GM19351 (cell line): ENCODE measurements around the gene HOXB3.

ENCODE experiments used
- ATAC-seq: cut with Tn5 transposase; IDR thresholded peaks from one replicate; pipeline ENCODE4 v1.9.1; 2021; ENCODE audit warnings: mild to moderate bottlenecking, moderate library complexity; ENCODE audit not compliant: unreplicated experiment

Gene HOXB3

DNA sequence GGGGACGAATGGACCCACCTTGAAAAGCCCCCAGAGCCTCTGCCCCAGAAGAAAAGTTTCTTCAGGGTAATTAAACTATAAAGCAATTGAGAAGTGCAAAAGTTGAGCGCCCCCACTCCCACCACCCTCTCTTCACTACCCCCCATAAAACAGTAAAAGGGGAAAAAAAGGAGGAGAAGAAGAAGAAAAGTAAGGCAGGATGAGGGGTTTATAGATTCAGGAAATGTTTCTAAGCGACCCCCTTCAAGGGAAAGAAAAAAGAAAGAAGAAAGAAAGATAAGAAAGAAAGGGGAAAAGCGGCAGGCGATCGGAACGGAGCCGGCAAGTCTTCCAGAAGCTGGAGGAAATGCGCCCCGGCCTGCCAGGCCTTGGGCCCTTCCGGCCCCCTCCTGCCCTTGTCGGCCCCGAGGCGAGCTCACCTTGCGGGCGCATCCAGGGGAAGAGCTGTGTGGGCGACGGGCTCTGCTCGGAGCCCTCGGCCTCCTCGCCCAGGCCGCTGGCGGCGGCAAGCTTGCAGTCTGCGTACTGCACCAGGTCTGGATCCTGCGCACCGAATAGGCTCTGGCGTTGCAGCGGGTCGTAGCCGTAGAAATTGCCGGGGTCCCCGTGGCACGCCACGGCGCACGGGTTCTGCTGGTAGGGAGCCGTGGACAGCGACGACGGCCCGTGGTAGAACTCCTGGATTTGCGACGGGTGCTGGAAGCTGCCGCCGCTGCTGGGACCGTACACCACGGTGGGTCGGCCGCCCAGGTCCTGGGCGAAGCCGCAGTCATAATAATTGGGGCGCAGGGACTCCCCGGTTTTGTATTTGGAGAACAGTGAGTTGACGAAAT is 24.0 kb upstream of the HOXB3 start:
- ATAC-seq = no peak

DNA sequence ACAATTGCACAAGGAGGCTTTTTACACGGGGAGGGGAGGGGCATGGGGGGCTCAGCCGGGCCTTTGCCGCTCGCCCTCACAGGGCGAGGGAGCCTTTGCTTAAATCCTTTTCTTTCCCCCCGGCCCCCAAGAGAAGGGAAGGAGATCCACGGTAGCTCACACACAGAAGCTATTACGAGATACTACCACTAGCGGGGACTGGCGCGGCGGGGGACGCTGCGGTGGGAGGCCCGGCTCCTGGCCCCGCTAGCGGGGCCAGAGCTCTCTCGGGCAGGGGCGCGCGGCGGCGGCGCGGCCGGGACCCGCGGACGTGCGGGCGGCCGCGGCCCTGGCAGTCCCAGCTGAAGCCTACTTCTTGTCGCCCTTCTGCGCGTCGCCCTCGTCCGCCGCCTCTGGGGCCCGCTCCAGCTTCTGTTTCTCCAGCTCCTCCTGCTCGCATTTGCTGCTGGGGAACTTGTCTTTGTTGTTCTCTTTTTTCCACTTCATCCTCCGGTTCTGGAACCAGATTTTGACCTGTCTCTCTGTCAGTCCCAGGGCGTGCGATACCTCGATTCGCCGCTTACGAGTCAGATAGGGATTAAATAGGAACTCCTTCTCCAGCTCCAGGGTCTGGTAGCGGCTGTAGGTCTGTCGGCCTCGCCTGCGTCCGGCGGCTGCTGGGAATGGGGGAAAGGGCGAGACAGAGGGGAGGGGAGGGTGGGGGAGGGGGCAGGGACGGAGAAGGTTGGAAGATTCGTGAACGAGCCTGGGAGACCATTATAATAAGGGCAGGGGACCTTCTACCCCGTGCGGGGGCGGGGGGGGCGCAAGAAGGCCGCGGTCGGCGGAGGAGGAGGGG is 23.0 kb upstream of the HOXB3 start:
- ATAC-seq = no peak

DNA sequence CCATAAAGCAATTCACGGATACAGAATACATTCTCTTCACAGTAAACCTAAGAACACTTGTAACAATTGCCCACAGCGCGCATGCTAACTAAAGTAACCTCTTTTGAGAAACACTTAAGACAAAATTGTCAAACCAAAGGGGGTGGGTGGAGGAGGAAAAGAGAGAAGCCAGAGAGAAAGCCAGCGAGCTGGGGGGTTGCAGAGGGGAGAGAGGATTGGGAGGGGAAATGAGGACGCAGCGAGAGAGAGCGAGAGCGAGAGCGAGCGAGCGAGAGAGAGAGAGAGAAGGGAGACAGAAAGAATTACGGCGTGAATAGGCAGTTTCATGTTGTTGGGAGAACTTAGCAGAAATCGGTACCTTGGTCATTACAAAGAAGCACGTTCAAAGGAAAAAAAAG is 22.4 kb upstream of the HOXB3 start:
- no peak for ATAC-seq

DNA sequence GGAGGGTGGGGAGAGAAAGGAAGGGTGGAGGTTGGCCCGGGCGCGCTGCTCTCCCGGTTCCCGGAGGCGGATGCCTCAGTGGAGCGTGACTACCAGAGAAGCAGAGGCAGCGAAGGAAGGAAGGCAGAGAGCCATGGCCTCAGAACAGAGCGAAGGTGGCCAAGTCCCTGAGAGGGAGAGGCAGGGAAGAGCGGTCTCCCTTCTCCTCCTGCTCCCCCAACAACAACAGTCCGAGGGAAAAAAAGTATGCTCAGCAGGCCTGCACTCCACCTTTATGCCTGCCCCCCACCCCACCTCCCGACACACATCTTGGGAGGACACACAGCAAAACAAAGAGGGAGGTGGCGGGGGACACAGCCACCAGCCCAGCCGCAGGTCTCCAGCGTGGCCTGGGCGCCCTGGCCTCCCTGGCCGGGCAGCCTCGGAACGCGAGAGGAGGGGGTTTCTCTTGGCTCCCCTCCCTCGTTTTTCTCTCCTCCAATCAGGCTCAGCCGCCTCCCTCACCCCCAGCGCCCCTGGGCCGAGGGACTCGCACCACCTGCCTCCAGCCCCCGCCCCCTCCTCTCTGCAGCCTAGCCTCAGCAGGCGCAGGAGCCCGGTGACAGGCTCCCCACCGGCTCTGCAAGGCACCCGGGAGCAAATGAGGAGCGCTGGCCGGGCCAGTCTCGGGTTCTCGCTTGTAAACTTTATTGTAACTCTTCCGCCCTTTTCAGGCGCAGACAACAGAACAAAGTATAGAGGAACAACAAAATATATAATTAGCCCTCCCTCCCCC is 21.8 kb upstream of the HOXB3 start:
- ATAC-seq = no peak

DNA sequence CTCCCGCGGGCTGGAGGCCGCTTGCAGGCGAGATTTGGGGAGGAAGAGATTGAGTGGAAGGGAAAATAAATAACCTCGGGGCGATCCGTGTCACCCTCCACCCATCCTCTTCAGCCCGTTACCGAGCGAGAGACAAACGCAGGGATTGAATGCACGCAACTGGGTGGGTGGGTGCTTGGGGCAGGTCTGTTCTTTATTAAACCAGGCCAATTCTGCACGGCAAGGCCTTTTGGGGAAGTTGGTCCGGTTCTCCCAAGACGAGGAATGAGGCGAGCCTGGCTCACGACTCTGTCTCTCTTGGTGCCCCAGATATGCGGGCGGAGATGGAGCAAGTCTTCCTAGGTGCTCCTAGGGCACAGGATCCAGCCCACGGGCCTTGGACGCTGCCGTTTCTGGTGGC is 21.2 kb upstream of the HOXB3 start:
- ATAC-seq = no peak

DNA sequence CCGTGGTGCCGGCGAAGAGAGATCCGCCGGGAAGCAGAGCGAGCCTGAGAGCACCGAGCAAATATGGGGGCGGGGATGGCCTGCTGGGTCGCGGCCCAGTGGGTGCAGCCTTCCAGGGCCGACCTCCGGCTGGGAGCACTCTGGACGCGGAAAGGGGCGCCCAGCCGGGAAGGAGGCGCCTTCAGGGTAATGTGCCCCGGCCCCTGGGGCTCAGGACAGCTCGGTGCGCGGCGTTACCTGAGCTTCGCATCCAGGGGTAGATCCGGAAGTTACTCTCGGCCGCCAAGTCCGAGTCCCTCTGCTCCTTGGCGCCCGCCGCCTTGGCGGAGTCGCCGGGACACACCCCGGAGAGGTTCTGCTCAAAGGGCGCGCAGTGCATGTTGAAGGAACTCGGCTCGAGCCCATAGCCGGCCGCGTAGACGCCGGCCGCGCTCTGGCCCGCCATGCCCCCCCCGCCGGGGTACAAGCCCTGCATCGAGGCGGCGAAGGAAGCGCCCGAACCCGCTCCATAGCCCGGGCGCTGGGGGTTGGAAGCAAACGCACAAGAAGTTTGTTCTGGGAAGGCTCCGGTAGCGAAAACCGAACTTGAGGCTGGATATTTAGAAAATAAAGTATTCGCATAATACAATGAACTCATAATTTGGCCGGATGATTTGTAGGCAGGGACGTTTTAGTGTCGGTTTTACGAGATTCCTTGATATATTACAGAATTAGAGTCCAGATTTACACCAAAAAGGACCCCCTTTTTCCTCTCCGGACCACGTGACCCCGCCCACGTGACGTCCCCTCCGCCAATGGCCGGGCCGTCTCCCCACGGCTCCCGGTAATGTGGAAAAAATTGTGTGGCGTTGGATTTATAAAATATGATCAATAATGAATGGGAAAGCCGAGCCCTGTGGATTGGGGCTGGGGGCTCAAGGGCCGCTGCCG is 20.5 kb upstream of the HOXB3 start, which contains the start of gene HOXB7:
Gene HOXB7, minus strand, starts transcription at position 736 of the 930 bp plus-strand sequence. Its CDS starts 99 bp downstream, at position 637.
- no peak for ATAC-seq

DNA sequence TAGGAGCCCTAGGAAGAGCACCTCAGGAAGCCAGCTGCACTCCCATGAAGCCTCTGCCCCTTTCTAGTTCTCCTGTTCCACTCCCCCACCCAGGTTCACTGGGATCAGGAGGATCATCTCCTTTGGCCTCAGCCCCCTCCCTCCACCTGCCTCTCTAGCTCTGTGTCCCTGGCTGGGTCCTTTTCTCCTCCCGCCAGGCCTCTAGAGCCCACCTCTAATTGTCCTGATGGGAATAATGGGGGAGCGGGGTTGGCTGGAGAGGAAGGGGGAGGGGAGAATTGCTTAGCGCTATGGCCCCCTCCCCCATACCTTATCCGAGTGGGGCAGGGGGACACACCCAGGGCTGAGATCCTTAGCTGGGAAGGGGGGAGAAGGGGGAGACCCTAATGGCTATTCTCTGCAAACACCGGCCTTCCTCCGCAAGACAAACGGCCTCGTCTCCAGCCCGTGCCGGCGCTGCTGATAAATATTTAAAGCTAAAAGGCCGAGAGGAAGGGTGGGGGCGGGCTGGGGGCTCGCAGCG is 19.8 kb upstream of the HOXB3 start:
- no peak for ATAC-seq

DNA sequence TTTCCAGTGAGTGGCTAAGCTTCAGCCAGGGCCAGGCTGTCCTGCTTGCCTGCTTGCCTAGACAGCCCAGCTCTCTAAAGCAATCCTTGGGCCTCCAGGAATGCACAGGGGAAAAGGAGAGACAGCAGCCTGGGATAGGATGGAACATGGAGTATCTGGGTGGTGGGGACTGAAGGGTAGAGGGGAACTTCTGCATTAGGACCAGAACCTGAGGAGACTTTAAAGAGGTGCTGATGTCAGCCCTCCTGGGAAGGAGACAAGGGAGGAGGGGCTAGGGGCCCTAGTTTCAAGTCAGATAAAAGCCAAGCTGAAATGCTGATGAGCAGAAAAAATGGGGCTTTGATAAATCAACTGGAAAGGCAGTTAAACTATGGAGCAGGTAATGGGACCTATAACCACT is 19.0 kb upstream of the HOXB3 start:
- no peak for ATAC-seq

DNA sequence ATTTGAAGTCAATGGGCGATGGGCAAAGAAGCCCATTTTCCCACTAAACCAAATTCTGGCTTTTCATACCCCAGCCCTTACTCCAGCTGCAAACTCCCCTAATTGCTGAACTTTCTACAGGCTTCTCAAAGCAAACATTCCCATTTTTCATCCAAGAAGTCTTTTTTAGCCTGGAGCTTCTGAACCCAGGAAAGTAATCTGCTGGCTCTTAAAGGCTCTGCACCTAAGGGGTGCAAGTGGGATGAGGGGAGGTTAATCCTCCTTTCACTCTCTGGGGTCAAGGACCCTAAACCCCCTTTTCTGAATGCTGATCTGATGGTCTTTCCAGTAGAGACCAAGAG is 18.4 kb upstream of the HOXB3 start:
- ATAC-seq = no peak

DNA sequence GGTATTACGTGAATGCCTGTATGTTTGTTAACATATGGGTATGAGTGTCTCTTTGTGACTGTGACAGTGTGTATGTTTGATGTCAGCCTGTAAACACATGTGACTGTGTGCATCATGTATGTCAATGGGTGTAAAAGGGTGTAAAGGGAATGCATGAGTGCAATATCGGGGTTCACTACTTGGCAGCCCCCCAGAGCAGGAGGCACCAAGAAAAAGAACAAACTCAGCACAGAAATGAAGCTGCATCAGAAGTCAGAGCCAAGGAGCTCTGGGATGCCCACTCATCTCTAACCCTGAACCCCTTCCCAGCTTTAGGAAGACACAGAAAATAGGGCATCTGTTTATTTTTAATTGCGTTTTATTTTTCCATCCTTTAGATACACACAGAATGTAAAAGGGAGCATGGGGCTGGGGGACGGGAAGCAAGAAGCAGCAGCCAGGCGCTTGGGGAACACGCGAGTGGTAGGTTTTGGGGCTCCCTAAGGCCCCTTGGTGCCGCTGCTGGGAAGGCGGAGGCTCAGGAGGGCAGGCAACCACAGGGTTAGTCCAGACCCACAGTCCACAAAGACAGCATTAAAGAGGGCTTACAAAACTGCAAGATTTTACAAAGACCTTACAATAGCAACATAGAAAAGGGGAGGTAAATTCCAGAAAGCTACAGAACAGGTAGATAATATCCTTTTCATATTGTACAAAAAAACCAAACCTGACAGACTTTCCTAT is 17.0 kb upstream of the HOXB3 start:
- no peak for ATAC-seq

DNA sequence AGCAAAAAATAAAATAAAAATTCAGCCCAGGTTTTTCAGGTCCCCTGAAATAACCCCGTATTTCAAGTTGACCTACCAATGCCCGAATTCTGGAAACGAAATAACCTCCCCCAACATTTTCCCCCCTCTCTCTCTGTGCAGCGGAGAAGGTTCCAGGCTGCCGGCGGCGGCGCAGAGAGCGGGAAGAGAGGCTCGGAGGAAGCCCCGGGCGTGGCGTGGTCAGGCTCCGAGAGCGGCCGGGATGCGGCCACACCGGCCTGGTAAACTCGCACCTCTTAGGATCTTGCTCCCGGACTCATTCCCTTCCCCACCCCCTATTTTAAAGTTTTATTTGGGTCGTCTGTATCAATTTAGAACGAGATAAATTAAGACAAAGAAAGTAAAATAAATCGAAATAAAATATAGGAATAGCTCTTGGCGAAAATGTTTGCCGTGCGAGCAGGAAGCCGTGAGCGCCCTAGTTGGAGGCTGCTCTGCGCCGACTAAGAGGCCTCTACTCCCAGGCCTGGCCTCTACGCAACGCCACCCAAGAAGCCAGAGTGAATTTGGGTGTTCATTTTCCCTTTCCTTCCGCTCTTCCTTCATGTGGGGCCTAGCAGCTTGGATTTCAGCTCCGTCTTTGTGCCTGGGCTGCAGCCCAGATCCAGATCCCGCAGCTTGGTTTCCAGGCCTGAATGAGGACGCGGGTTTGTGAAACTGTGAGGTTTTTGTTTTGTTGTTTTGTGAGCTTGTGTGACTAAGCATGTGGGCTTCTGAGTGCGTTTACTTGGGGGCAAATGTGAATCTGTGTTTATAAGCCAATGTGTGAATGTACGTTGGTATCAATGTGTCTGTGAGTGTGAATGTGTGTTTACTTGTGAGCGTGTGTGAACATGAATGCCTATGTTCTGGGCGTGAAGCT is 16.2 kb upstream of the HOXB3 start:
- no peak for ATAC-seq

DNA sequence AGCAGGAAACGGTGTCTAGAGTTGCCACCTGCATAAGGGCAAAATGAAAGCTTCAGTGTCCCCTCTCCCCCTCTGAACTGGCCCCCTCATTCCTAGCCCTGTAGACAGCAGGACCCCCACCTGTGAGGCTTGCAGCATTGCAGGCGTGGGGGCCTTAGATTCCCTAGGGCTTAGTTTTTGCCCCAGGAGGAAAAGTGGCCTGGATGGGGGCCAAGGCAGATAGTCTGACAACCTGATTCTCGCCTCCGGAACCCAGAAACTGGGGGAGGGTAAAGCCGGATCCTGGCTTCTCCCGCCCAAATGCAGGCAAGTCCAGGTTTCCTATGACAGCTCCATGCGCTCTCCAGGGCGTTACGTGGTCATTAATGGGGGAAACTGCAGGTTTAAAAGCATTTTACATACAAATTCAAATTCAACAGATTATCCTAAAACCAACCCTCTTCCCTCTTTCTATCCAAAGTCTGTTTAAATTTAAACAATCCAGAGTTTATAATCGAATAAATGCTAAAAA is 15.4 kb upstream of the HOXB3 start:
- ATAC-seq = no peak

DNA sequence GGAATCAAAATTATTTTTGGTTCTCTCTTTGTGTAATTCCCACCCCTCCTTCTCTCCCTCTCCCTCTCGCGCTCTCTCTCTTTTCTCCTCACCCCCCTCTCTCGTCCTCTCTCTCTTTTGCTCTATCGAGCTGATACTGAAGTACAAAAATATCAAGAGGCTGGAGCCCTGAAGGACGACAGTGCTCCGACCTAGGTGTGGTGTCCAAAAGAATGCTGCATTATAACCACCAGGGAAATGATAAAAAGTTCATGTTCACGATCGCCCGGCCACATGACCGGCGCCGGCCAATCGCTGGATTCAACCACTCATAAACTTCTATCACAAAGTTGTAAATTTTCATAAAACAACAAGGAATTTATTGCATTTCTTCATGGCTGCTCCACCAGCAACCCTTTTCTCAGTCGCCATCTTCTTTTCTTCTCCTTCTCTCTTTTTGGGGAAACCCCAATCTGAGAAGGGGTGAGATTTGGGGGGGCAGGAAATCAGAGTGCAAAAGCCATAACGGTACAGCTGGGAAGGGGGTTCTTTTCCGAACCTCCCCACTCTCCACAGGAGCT is 14.8 kb upstream of the HOXB3 start, which contains the start of gene HOXB6:
Gene HOXB6, minus strand, starts transcription at position 217 of the 560 bp plus-strand sequence. CDS start 6,836 bp downstream, outside the sequence.
- ATAC-seq = no peak

DNA sequence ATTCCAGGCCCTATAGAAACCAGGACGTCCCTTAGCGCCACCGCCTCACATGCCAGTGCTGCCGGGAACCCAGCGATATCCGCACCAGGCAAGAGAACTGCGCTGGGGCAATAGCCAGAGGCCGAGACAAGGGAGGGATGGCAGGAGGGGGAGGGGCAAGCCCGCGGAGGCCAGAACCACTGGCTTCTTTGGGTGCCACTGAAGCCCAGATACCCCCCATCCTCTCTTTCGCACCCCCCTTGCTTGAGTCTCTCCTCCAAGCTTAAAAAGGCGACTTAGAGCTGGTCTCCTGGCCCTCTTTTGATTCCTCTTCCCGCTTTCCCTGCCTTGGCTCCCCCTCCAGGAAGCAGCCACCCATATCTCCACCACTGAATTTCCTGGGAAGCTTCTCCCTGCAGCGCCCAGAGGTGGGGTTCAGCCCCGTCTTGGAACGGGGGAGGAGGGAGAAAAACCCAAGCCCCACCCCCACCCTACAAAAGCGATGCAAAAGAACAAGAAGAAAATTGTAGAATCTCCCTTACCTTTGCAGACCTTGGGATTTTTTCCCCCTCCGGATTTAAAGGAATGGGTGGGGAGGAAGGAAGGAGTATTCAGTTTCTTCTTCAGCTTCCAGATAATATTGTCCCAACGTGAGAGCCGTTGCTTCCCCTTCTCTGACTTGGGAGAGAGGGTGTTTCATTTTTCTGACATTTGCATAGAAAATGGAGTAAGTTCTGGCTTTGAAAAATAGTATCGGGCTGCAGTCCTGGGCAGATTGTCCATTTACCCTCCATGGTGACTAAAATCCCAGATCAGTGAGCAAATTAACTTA is 14.1 kb upstream of the HOXB3 start:
- ATAC-seq = no peak

DNA sequence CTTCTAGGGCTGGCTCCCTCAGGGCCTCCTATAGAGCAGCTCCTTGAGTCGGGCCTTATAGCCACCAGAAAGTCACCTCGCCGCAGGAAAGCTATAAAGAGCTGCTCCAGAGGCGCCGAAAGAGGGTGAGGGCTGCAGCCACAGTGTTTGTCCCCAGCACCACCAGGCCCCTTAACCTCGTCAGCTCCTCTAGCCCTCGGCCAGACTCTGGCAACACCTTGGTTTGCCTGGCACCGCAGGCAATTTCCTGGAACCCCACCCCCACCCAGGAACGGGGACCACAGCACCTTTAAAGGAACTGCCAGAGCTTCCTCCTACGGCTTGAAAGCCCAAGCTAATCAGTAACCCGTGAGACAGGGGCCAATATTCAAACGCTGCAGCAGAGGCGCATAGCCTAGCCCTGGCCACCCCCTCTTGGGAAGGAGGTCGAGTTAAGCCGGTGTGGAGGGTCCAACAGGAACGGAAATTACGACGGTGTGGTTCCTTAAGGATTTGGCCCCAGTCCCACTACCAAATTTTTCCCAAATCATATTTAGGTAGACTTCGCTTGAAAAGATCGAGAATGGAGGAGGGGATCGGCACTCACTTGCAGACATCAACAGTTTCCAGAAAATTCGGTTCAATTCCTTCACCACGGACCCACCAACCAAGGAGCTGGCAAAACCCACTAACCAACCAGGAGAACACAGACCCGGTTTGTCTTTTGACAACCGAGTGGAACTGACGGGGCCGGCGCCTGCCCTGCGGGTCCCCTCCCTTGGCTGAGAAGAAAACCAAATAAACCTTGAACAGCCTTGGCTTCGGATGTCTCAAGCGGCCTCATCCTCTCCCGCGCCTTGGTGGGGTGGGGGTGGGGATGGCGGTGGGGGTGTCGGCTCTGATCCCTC is 11.7 kb upstream of the HOXB3 start:
- no peak for ATAC-seq

DNA sequence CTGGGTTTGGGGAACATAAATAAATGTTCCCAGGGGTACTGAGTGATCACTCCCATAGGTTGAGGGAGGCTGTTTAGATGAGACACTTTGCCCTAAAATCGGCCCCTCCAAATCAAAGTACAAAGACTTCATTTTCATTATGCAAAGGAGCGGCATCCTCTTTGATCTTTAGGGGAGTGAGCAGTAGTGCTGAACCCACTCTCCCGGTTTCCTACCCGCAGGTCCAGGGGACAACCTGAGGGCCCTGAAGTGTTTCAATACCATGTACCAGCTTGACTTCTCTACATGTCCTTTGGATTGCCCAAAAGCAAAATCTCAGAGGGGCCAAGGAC is 11.1 kb upstream of the HOXB3 start:
- no peak for ATAC-seq
